B cell (primary cell): ENCODE measurements around the gene CHMP5. TPM values are rescaled to one million over a fixed set of nuclear protein-coding genes. Genes with fewer than 3 reads are reported as not detected.

Experiments used
- ATAC-seq: fragments of 200-7000 bp; cut with Tn5 transposase; one replicate; pipeline ENCODE4 v1.10.0; 2021; ENCODE audit warnings: low read depth, mild to moderate bottlenecking, moderate number of reproducible peaks, moderate library complexity
- CTCF ChIA-PET: fragments of 350-600 bp; sonication (Branson Sonifier 250); formaldehyde crosslinking; loops from one replicate; lab custom pipeline; 2021; ENCODE audit warnings: antibody characterized with exemption, inconsistent platforms; lab: Charles Lee
- POLR2A ChIA-PET: fragments of 350-600 bp; sonication (Branson Sonifier 250); formaldehyde crosslinking; loops from one replicate; lab custom pipeline; 2021; ENCODE audit warnings: antibody characterized with exemption; lab: Charles Lee
- DNase-seq: peaks from one replicate; pipeline ENCODE4 v3.0.0; 2013
- H2AFZ ChIP-seq: 2 replicates; pipeline ENCODE4 v1.6.1; 2012; ENCODE audit warnings: mild to moderate bottlenecking, low read depth, low read length; ENCODE audit not compliant: insufficient read depth, poor library complexity, severe bottlenecking
- H3K27ac ChIP-seq, 2 donors: 1 replicate in 1 of 2; 2 replicates in 1 of 2; pipeline ENCODE4 v1.5.1; 2012 to 2013; ENCODE audit warnings: low read length in 2 of 2, mild to moderate bottlenecking in 2 of 2, moderate library complexity in 1 of 2
- H3K27me3 ChIP-seq, 4 experiments: fragments of 200-600 bp in 1 of 4; sonication (generic) in 1 of 4; replicated peaks in 1 of 4; 1 replicate in 2 of 4; 2 replicates in 2 of 4; pipeline versions ENCODE4 v1.6.1 to v1.7.0; 2013 to 2016; ENCODE audit warnings: low read length in 3 of 4, mild to moderate bottlenecking in 2 of 4, mixed read lengths in 1 of 4, moderate library complexity in 1 of 4; ENCODE audit not compliant: insufficient read depth in 4 of 4, control insufficient read depth in 3 of 4; ENCODE audit errors: control extremely low read depth in 1 of 4
- H3K36me3 ChIP-seq, 2 experiments: replicated peaks in 1 of 2; 1 replicate in 1 of 2; 2 replicates in 1 of 2; pipeline versions ENCODE4 v1.6.1 to v1.7.1; 2013; ENCODE audit warnings: low read length in 1 of 2; ENCODE audit not compliant: insufficient read depth in 2 of 2, control insufficient read depth in 1 of 2; ENCODE audit errors: control extremely low read depth in 1 of 2, extremely low read depth in 1 of 2
- H3K4me1 ChIP-seq, 2 donors: fragments of 200-600 bp in 1 of 2; sonication (generic) in 1 of 2; 1 replicate in 1 of 2; 2 replicates in 1 of 2; pipeline versions ENCODE4 v1.5.1 to v1.6.1; 2013 to 2017; ENCODE audit warnings: low read length in 2 of 2; ENCODE audit not compliant: control insufficient read depth in 2 of 2, insufficient read depth in 2 of 2
- H3K4me2 ChIP-seq: replicated peaks from 2 replicates; pipeline ENCODE3; 2012; ENCODE audit warnings: mild to moderate bottlenecking, low read depth, low read length; ENCODE audit not compliant: poor library complexity, severe bottlenecking
- H3K4me3 ChIP-seq, 5 experiments: fragments of 200-600 bp in 1 of 5; sonication (generic) in 1 of 5; 1 replicate in 3 of 5; 2 replicates in 2 of 5; pipeline versions ENCODE4 v1.5.1 to v1.7.0; 2011 to 2016; ENCODE audit warnings: low read length in 4 of 5, mild to moderate bottlenecking in 4 of 5, low read depth in 2 of 5, control low read depth in 1 of 5, moderate library complexity in 1 of 5; ENCODE audit not compliant: insufficient read depth in 1 of 5; ENCODE audit errors: control extremely low read depth in 1 of 5, extremely low read depth in 1 of 5
- H3K79me2 ChIP-seq: fragments of 200-600 bp; sonication (generic); one replicate; pipeline ENCODE4 v1.6.0; 2016; ENCODE audit warnings: low read length; ENCODE audit not compliant: control insufficient read depth, insufficient read depth
- H3K9ac ChIP-seq: fragments of 200-600 bp; sonication (generic); 2 replicates; pipeline ENCODE4 v1.6.1; 2017; ENCODE audit warnings: mild to moderate bottlenecking, low read length, moderate library complexity
- H3K9me3 ChIP-seq, 3 donors: one replicate each; pipeline versions ENCODE4 v1.6.1 to v1.7.1; 2013; ENCODE audit warnings: low read length in 2 of 3; ENCODE audit not compliant: control insufficient read depth in 2 of 3, insufficient read depth in 1 of 3; ENCODE audit errors: control extremely low read depth in 1 of 3
- H4K20me1 ChIP-seq: 2 replicates; pipeline ENCODE4 v1.6.0; 2012; ENCODE audit warnings: mild to moderate bottlenecking, low read length; ENCODE audit not compliant: insufficient read depth, control insufficient read depth, poor library complexity, severe bottlenecking
- H3K27ac Mint-ChIP-seq: one replicate; pipeline ENCODE4 v1.8.0; 2021; ENCODE audit warnings: mixed read lengths
- H3K27me3 Mint-ChIP-seq: one replicate; pipeline ENCODE4 v1.8.0; 2021; ENCODE audit warnings: mixed read lengths
- H3K4me1 Mint-ChIP-seq: one replicate; pipeline ENCODE4 v1.8.0; 2021; ENCODE audit warnings: mixed read lengths
- H3K4me3 Mint-ChIP-seq: one replicate; pipeline ENCODE4 v1.8.0; 2021; ENCODE audit warnings: mixed read lengths
- H3K9me3 Mint-ChIP-seq: one replicate; pipeline ENCODE4 v1.8.0; 2022; ENCODE audit warnings: mixed read lengths; ENCODE audit not compliant: insufficient read depth
- EZH2 ChIP-seq: IDR thresholded peaks from 2 replicates; pipeline ENCODE4 v1.6.1; 2012; ENCODE audit warnings: borderline replicate concordance, low read depth, mild to moderate bottlenecking, moderate library complexity, low read length; ENCODE audit not compliant: insufficient read depth, poor library complexity, severe bottlenecking
- WGBS: methylation state at CpG from one replicate; pipeline ENCODE4 v1.1.5; 2013; ENCODE audit warnings: missing lambda C conversion rate; ENCODE audit not compliant: insufficient coverage; 5-methylcytosine and 5-hydroxymethylcytosine counted together
- intact Hi-C: fragments of 100-400 bp; cut with micrococcal nuclease; formaldehyde crosslinking; loops from one replicate; pipeline ENCODE4 v1.10.0; 2022
- polyA plus RNA-seq: library from polyadenylated mRNA; depleted of rRNA; stranded (reverse); fragments of >200 nt; gene quantifications from 2 replicates; pipeline ENCODE4 v1.2.3, GENCODE V29; 2012
- total RNA-seq, 2 donors: library from RNA; stranded (reverse); fragments of 120-200 nt in 1 of 2; gene quantifications; 1 replicate in 1 of 2; 2 replicates in 1 of 2; pipeline versions ENCODE4 v1.2.3 to v1.2.4, GENCODE V29; 2013 to 2022
- TF ChIP-seq, protein P1 (sequence below): fragments of 200-600 bp; IDR thresholded peaks from one replicate; pipeline ENCODE4 v1.8.0; 2022; ENCODE audit warnings: antibody characterized with exemption, mild to moderate bottlenecking

The CHMP5 gene
- total and polyA plus RNA-seq, 2 donors (not counting 1 experiment from before 2014, with no cell fraction given), result 15.3 to 28.2 TPM

DNA sequence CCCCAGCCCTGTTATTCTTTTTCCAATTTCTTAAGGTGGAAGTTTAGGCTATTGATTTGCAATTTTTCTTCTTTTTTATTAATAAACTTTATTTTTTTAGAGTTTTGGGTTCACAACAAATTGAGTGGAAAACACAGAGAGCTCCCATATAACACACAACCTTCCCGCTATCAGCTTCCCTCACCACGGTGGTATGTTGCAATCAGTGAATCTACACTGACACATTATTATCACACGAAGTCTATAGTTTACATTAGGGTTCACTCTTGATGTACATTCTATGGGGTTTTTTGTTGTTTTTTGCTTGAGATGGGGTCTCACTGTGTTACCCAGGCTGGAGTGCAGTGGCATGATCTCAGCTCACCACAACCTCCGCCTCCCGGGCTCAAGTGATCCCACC is 20.7 kb downstream of the CHMP5 start:
- TF ChIP-seq EZH2, result no peak
- TF ChIP-seq, protein P1, sequence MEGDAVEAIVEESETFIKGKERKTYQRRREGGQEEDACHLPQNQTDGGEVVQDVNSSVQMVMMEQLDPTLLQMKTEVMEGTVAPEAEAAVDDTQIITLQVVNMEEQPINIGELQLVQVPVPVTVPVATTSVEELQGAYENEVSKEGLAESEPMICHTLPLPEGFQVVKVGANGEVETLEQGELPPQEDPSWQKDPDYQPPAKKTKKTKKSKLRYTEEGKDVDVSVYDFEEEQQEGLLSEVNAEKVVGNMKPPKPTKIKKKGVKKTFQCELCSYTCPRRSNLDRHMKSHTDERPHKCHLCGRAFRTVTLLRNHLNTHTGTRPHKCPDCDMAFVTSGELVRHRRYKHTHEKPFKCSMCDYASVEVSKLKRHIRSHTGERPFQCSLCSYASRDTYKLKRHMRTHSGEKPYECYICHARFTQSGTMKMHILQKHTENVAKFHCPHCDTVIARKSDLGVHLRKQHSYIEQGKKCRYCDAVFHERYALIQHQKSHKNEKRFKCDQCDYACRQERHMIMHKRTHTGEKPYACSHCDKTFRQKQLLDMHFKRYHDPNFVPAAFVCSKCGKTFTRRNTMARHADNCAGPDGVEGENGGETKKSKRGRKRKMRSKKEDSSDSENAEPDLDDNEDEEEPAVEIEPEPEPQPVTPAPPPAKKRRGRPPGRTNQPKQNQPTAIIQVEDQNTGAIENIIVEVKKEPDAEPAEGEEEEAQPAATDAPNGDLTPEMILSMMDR, result no peak
- DNase-seq, result no peak
- Histone ChIP-seq H3K9me3 (no peaks in the 10 kb centered on the region), H3K36me3 (peaks cover 15 to 24% of the 10 kb centered on the region in 2 experiments), H3K79me2 (no peaks in the 10 kb centered on the region), H3K4me1 (peaks cover 7 to 20% of the 10 kb centered on the region in 2 donors), H3K27ac (no peak overlapping the region), H2AFZ (no peak overlapping the region), H3K27me3 (no peaks in the 10 kb centered on the region), H4K20me1 (no peaks in the 10 kb centered on the region), H3K4me3 (no peak overlapping the region), H3K4me2 (no peak overlapping the region), H3K9ac (no peak overlapping the region)
- ChIA-PET POLR2A (no interaction called here), CTCF (interaction anchor here (1.2 to 2.7 kb wide), 3 partner anchors 12 to 181 kb away, joined by 3 to 10 read pairs (median 5); no protein-coding TSS in a partner anchor)
- Mint-ChIP-seq H3K27me3 (no peaks in the 10 kb centered on the region), H3K4me1 (peaks cover 18% of the 10 kb centered on the region), H3K4me3 (no peak overlapping the region), H3K27ac (no peak overlapping the region), H3K9me3 (no peaks in the 10 kb centered on the region)
- intact Hi-C loops, result loop anchor here (5.0 kb wide), 1 partner anchor 42 kb away; no protein-coding TSS in a partner anchor
- WGBS, result no CpG with 5 or more reads among the region's 5 CpGs
- no peak for ATAC-seq

DNA sequence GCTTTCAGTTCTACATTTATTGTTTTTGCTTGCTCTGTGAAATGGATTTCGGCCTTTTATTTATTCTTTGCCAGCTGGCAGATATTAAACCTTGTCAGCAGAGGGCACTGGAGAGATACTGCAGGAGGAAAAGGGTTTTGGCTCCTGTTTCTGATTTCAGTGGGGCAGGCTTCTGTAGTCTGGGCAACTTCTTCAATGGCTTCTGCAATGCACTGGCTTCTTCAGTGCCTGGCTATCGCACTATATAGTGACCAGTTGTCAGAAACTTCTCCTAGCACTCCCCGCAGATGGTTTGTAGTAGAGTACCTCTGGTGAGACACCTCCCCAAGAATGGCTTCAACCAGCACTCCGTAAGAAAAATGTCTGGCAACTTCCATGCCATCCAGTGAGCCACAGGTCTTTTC is 22.2 kb downstream of the CHMP5 start:
- H3K4me2 ChIP-seq, result no peak overlapping the region

More for the DNA sequence above, 22.2 kb downstream of the CHMP5 start:
- H3K27ac Mint-ChIP-seq, result peak overlapping the region; percentile 73
- ATAC-seq (peak; percentile 10), DNase-seq (peak; percentile 80)
- Histone ChIP-seq H3K4me3 (no peak overlapping the region), H3K79me2 (peaks cover 16% of the 10 kb centered on the region), H2AFZ (no peak overlapping the region), H3K4me1 (peaks cover 19 to 36% of the 10 kb centered on the region in 2 donors), H3K27me3 (no peaks in the 10 kb centered on the region), H4K20me1 (no peaks in the 10 kb centered on the region), H3K36me3 (peaks cover 13% of the 10 kb centered on the region in 2 experiments), H3K9ac (no peak overlapping the region), H3K9me3 (no peaks in the 10 kb centered on the region), H3K27ac (peak overlapping the region in 1 of 2 donors; percentile 23)
- ChIA-PET POLR2A (interaction anchor here (1.9 kb wide), 1 partner anchor 10 kb away, joined by 27 read pairs; no protein-coding TSS in a partner anchor), CTCF (interaction anchor here (0.6 to 2.7 kb wide), 18 partner anchors 9 to 180 kb away, joined by 3 to 26 read pairs (median 4); no protein-coding TSS in a partner anchor)
- intact Hi-C loops, result loop anchor here (1.0 to 5.0 kb wide), 3 partner anchors 10 to 179 kb away; no protein-coding TSS in a partner anchor
- 49% methylated on average over 3 of the region's 4 CpGs for WGBS
- H3K4me1 Mint-ChIP-seq, result peaks cover 32% of the 10 kb centered on the region
- H3K27me3 Mint-ChIP-seq, result no peaks in the 10 kb centered on the region
- no peaks in the 10 kb centered on the region for H3K9me3 Mint-ChIP-seq
- TF ChIP-seq EZH2, result no peak
- TF ChIP-seq, protein P1, result peak; percentile 88
- no peak overlapping the region for H3K4me3 Mint-ChIP-seq
